Mucosa of descending colon (tissue), 3 donors: ENCODE results near the gene TWNK. TPM values are rescaled to one million over a fixed set of nuclear protein-coding genes. Genes with fewer than 3 reads are reported as not detected.
A peak's percentile ranks its signal among the peaks of the same experiment; 100 is the strongest.

Source experiments
- ATAC-seq: fragments of 200-7000 bp; cut with Tn5 transposase; one replicate; pipeline ENCODE4 v1.9.1; 2020; ENCODE audit warnings: mild to moderate bottlenecking, moderate library complexity
- DNase-seq, 3 donors: peaks; one replicate each; pipeline ENCODE4 v3.0.0-alpha.2; 2020
- H3K36me3 ChIP-seq: fragments of 200-600 bp; one replicate; pipeline ENCODE4 v1.8.0; 2021; ENCODE audit warnings: low read depth, mild to moderate bottlenecking
- H3K4me1 ChIP-seq: fragments of 200-600 bp; one replicate; pipeline ENCODE4 v1.8.0; 2021; ENCODE audit warnings: low read depth, mild to moderate bottlenecking
- H3K4me3 ChIP-seq: fragments of 200-600 bp; one replicate; pipeline ENCODE4 v1.8.0; 2021; ENCODE audit warnings: mild to moderate bottlenecking
- H3K9me3 ChIP-seq: fragments of 200-600 bp; one replicate; pipeline ENCODE4 v1.8.0; 2021; ENCODE audit warnings: mild to moderate bottlenecking
- CTCF ChIP-seq: fragments of 200-600 bp; IDR thresholded peaks from one replicate; pipeline ENCODE4 v1.8.0; 2022; ENCODE audit warnings: antibody characterized with exemption, mild to moderate bottlenecking
- intact Hi-C, 2 donors: fragments of 100-400 bp; cut with DNase I in 1 of 2; cut with micrococcal nuclease in 1 of 2; formaldehyde crosslinking; loops; one replicate each; pipeline versions ENCODE4 v1.11.0 to v1.11.1; 2022; cut with DNase I, micrococcal nuclease
- total RNA-seq, 3 donors: library from RNA; stranded (reverse); fragmentation: NEBNext Ultra II Directional in 2 of 3; extraction: Animal tissue kit (Norgen Biotek cat#: 25700) in 2 of 3; gene quantifications; one replicate each; pipeline versions ENCODE4 v1.2.1 to v1.2.4, GENCODE V29; 2021 to 2023
- donor health status: DM: no; HTN: no; CAD: no; lungs with moderate emphysema.
- donor health status: DM: no; HTN: no; CAD: no.
- donor health status: DM: no; HTN: yes; CAD: no.

The TWNK gene
- total RNA-seq, 3 donors from 2014 or later: 6.0 to 7.8 (median 7.0) TPM

GRCh38 chr10:100980711-100981110 lies 6.6 kb upstream of the TWNK start:
- DNase-seq (no peak), ATAC-seq (no peak)
- Histone ChIP-seq H3K36me3 (peaks cover 7% of the 10 kb centered on the region), H3K9me3 (no peaks in the 10 kb centered on the region), H3K4me1 (no peaks in the 10 kb centered on the region), H3K4me3 (no peak overlapping the region)
- intact Hi-C loops: no loop called here
- TF ChIP-seq CTCF: no peak

GRCh38 chr10:100981178-100981772 lies 6.1 kb upstream of the TWNK start:
- Histone ChIP-seq H3K9me3 (no peaks in the 10 kb centered on the region), H3K4me3 (no peak overlapping the region), H3K36me3 (peaks cover 7% of the 10 kb centered on the region), H3K4me1 (peaks cover 5% of the 10 kb centered on the region)
- ATAC-seq: no peak
- no peak for DNase-seq
- TF ChIP-seq CTCF: no peak
- intact Hi-C loops: no loop called here

- DNase-seq (no peak), ATAC-seq (no peak)
- Histone ChIP-seq H3K36me3 (peaks cover 7% of the 10 kb centered on the region), H3K4me3 (no peak overlapping the region), H3K9me3 (no peaks in the 10 kb centered on the region), H3K4me1 (peaks cover 15% of the 10 kb centered on the region)
- TF ChIP-seq CTCF: no peak
- intact Hi-C loops: no loop called here
Observed at GRCh38 chr10:100982916-100983830, 4.2 kb upstream of the TWNK start.

- TF ChIP-seq CTCF: no peak
- intact Hi-C loops: no loop called here
- ATAC-seq: no peak
- Histone ChIP-seq H3K36me3 (peaks cover 7% of the 10 kb centered on the region), H3K4me1 (peaks cover 23% of the 10 kb centered on the region), H3K4me3 (no peak overlapping the region), H3K9me3 (no peaks in the 10 kb centered on the region)
- no peak for DNase-seq
Observed at GRCh38 chr10:100983868-100984671, 3.3 kb upstream of the TWNK start.

GRCh38 chr10:100984672-100985177 lies 2.6 kb upstream of the TWNK start:
- peaks cover 7% of the 10 kb centered on the region for H3K36me3 ChIP-seq
- DNase-seq: peak in 1 of 3 donors; percentile 29
- H3K9me3 ChIP-seq: no peaks in the 10 kb centered on the region
- H3K4me1 ChIP-seq: peaks cover 23% of the 10 kb centered on the region
- no peak for ATAC-seq
- no peak for TF ChIP-seq CTCF
- intact Hi-C loops: no loop called here
- H3K4me3 ChIP-seq: no peak overlapping the region
